SJCRH30 (cell line): Measurements from ENCODE around the gene ENO3. TPM values are rescaled to one million over a fixed set of nuclear protein-coding genes. Genes with fewer than 3 reads are reported as not detected.
A peak's percentile ranks its signal among the peaks of the same experiment; 100 is the strongest.

ENCODE experiments used
- DNase-seq, 2 experiments: peaks; one replicate each; pipeline ENCODE4 v3.0.0-alpha.2; 2015 to 2020
- H3K27ac ChIP-seq: fragments of 250-450 bp; sonication (Bioruptor Pico); 2 replicates; pipeline ENCODE4 v1.5.1; 2020; ENCODE audit warnings: mild to moderate bottlenecking, moderate library complexity
- H3K27me3 ChIP-seq: fragments of 250-450 bp; sonication (Bioruptor Pico); 2 replicates; pipeline ENCODE4 v1.5.1; 2020; ENCODE audit warnings: mild to moderate bottlenecking, moderate library complexity
- H3K36me3 ChIP-seq: fragments of 250-450 bp; sonication (Bioruptor Pico); 2 replicates; pipeline ENCODE4 v1.5.1; 2020; ENCODE audit warnings: mild to moderate bottlenecking, moderate library complexity
- H3K4me1 ChIP-seq: fragments of 250-450 bp; sonication (Bioruptor Pico); 2 replicates; pipeline ENCODE4 v1.5.1; 2020; ENCODE audit warnings: mild to moderate bottlenecking, moderate library complexity
- H3K4me3 ChIP-seq: fragments of 250-450 bp; sonication (Bioruptor Pico); 2 replicates; pipeline ENCODE4 v1.5.1; 2020; ENCODE audit warnings: mild to moderate bottlenecking, moderate library complexity
- H3K9me3 ChIP-seq: fragments of 250-450 bp; sonication (Bioruptor Pico); replicated peaks from 2 replicates; pipeline ENCODE4 v1.5.1; 2020; ENCODE audit warnings: mild to moderate bottlenecking, moderate library complexity
- total RNA-seq: library from RNA; depleted of rRNA; stranded (reverse); fragments of >200 nt; shearing (Covaris generic); gene quantifications from 2 replicates; pipeline ENCODE4 v1.2.3, GENCODE V29; 2014

Gene ENO3
- total RNA-seq, 1 experiment from 2014 or later: 129 TPM

DNA sequence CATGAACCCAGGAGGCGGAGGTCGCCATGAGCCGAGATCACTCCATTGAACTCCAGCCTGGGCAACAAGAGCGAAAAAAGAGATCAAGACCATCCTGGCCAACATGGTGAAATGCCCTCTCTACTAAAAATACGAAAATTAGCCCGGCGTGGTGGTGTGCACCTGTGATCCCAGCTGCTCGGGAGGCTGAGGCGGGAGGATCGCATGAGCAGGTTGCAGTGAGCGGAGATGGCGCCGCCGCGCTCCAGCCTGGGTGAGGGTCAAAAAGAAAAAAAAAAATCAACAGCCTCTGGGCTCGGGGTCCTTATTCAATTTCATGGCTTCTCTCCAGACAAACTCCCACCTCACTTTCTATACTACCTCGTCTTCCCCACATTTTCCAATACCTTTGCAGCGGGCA is 22.0 kb upstream of the ENO3 start:
- no peaks in the 10 kb centered on the region for H3K27me3 ChIP-seq
- H3K4me1 ChIP-seq: no peaks in the 10 kb centered on the region
- DNase-seq: no peak
- no peak overlapping the region for H3K27ac ChIP-seq
- no peaks in the 10 kb centered on the region for H3K36me3 ChIP-seq
- H3K4me3 ChIP-seq: no peak overlapping the region
- no peaks in the 10 kb centered on the region for H3K9me3 ChIP-seq

DNA sequence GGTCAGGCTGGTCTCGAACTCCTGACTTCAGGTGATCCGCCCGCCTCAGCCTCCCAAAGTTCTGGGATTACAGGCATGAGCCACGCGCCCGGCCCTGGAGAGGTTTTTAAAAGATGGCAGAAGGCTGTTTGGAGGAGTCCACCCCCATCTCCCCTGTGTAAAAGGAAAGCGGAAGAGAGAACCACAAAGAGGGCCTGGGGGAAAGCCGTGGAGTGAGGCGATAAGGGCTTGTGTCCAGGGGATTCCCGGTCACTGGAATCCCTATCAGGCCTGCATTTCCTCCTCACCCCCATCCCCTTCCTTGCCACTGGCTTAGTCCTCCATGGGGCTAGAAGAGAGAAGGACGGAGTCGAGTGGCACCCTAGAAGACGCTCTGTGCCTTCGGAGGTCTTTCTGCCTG is 19.0 kb upstream of the ENO3 start, which contains the start of gene GP1BA:
Gene GP1BA, plus strand, starts transcription at position 315 of the 400 bp plus-strand sequence. CDS start 328 bp downstream, outside the sequence.
- no peaks in the 10 kb centered on the region for H3K27me3 ChIP-seq
- no peaks in the 10 kb centered on the region for H3K36me3 ChIP-seq
- H3K4me3 ChIP-seq: no peak within 1 kb of the TSS
- DNase-seq: no peak
- H3K27ac ChIP-seq: no peak within 1 kb of the TSS
- no peaks in the 10 kb centered on the region for H3K9me3 ChIP-seq
- no peaks in the 10 kb centered on the region for H3K4me1 ChIP-seq

DNA sequence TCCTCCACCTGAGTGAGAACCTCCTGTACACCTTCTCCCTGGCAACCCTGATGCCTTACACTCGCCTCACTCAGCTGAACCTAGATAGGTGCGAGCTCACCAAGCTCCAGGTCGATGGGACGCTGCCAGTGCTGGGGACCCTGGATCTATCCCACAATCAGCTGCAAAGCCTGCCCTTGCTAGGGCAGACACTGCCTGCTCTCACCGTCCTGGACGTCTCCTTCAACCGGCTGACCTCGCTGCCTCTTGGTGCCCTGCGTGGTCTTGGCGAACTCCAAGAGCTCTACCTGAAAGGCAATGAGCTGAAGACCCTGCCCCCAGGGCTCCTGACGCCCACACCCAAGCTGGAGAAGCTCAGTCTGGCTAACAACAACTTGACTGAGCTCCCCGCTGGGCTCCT is 18.2 kb upstream of the ENO3 start:
- Histone ChIP-seq H3K9me3 (no peaks in the 10 kb centered on the region), H3K27ac (no peak overlapping the region), H3K36me3 (peaks cover 4% of the 10 kb centered on the region; the same call in 1 of the 2 replicates), H3K27me3 (no peaks in the 10 kb centered on the region), H3K4me3 (no peak overlapping the region), H3K4me1 (no peaks in the 10 kb centered on the region)
- no peak for DNase-seq

DNA sequence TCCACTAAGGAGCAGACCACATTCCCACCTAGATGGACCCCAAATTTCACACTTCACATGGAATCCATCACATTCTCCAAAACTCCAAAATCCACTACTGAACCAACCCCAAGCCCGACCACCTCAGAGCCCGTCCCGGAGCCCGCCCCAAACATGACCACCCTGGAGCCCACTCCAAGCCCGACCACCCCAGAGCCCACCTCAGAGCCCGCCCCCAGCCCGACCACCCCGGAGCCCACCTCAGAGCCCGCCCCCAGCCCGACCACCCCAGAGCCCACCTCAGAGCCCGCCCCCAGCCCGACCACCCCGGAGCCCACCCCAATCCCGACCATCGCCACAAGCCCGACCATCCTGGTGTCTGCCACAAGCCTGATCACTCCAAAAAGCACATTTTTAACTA is 17.3 kb upstream of the ENO3 start:
- H3K27me3 ChIP-seq: no peaks in the 10 kb centered on the region
- H3K9me3 ChIP-seq: no peaks in the 10 kb centered on the region
- no peak for DNase-seq
- no peak overlapping the region for H3K27ac ChIP-seq
- no peaks in the 10 kb centered on the region for H3K4me1 ChIP-seq
- no peak overlapping the region for H3K4me3 ChIP-seq
- peaks cover 4% of the 10 kb centered on the region; the same call in 1 of the 2 replicates for H3K36me3 ChIP-seq

DNA sequence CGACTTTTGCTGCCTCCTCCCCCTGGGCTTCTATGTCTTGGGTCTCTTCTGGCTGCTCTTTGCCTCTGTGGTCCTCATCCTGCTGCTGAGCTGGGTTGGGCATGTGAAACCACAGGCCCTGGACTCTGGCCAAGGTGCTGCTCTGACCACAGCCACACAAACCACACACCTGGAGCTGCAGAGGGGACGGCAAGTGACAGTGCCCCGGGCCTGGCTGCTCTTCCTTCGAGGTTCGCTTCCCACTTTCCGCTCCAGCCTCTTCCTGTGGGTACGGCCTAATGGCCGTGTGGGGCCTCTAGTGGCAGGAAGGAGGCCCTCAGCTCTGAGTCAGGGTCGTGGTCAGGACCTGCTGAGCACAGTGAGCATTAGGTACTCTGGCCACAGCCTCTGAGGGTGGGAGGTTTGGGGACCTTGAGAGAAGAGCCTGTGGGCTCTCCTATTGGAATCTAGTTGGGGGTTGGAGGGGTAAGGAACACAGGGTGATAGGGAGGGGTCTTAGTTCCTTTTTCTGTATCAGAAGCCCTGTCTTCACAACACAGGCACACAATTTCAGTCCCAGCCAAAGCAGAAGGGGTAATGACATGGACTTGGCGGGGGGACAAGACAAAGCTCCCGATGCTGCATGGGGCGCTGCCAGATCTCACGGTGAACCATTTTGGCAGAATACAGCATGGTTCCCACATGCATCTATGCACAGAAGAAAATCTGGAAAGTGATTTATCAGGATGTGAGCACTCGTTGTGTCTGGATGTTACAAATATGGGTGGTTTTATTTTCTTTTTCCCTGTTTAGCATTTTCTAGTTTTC is 16.5 kb upstream of the ENO3 start:
- no peaks in the 10 kb centered on the region for H3K4me1 ChIP-seq
- no peaks in the 10 kb centered on the region for H3K27me3 ChIP-seq
- no peak overlapping the region for H3K27ac ChIP-seq
- DNase-seq: peak; percentile 37 to 53
- H3K4me3 ChIP-seq: no peak overlapping the region
- H3K9me3 ChIP-seq: no peaks in the 10 kb centered on the region
- peaks cover 4% of the 10 kb centered on the region; the same call in 1 of the 2 replicates for H3K36me3 ChIP-seq

DNA sequence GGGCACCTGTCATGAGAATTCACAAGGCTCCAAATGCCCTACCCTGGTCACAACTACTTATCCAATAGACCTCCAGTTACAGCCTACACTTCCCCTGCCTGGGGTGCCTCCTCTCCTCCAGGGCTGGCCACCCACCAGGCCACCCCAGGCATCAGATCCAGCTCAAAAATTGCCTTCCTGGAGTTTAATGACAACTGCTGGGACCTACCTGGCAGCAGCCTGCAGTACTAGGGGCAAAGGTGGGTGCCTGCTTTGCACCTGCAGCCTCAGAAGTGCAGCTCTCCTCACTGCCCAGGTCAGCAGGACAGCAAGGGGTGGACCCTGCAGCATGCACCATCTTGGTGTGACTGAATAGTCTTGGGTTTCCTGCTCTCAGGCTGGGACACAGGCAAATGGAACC is 15.3 kb upstream of the ENO3 start:
- DNase-seq: no peak
- Histone ChIP-seq H3K9me3 (no peaks in the 10 kb centered on the region), H3K36me3 (peaks cover 4% of the 10 kb centered on the region; the same call in 1 of the 2 replicates), H3K4me1 (no peaks in the 10 kb centered on the region), H3K27ac (no peak overlapping the region), H3K4me3 (no peak overlapping the region), H3K27me3 (no peaks in the 10 kb centered on the region)

DNA sequence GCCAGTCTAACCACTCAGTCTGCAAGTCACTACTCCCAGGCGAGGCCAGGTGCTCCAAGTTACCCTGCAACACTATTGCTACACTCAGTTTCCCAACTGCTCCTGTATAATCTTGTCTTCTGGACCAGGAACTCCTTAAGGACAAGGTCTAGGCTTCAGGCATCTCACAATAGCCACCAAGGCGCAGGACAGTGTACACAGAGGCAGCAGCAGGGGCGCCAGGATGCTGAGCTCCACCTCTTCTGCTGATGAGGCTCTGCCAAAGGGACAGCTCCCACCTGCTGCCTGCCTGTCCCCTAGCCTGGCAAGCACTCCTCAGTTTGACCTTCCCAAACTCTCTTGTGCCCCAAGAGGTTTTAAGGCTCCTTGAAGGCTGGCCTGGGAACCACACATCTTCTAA is 14.5 kb upstream of the ENO3 start:
- DNase-seq: no peak
- H3K27ac ChIP-seq: no peak overlapping the region
- no peaks in the 10 kb centered on the region; the same call in 1 of the 2 replicates for H3K4me1 ChIP-seq
- no peaks in the 10 kb centered on the region for H3K9me3 ChIP-seq
- no peaks in the 10 kb centered on the region for H3K27me3 ChIP-seq
- H3K4me3 ChIP-seq: no peak overlapping the region
- H3K36me3 ChIP-seq: peaks cover 4% of the 10 kb centered on the region; the same call in 1 of the 2 replicates

DNA sequence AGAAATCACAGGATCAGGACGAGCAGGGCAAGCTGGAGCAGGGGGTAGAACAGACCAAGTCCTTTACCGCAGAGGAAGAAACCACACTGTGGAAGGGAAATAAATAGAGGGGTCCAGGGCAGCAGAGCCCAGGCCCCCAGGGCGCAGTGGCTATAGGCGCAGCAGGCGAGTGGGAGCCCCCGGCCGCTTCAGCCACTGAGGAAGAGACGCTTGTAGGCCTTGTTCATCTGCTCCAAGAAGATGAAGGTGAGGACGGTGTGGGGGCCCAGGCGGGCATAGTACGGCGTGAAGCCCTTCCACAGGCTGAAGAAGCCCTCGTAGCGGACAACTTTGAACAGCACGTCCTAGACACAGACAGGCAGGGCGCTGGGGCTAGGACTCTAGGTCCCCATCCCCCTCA is 13.4 kb upstream of the ENO3 start:
- Histone ChIP-seq H3K4me3 (no peak overlapping the region), H3K27me3 (no peaks in the 10 kb centered on the region), H3K9me3 (no peaks in the 10 kb centered on the region), H3K36me3 (peaks cover 4% of the 10 kb centered on the region; the same call in 1 of the 2 replicates), H3K4me1 (no peaks in the 10 kb centered on the region; the same call in 1 of the 2 replicates), H3K27ac (no peak overlapping the region)
- no peak for DNase-seq

DNA sequence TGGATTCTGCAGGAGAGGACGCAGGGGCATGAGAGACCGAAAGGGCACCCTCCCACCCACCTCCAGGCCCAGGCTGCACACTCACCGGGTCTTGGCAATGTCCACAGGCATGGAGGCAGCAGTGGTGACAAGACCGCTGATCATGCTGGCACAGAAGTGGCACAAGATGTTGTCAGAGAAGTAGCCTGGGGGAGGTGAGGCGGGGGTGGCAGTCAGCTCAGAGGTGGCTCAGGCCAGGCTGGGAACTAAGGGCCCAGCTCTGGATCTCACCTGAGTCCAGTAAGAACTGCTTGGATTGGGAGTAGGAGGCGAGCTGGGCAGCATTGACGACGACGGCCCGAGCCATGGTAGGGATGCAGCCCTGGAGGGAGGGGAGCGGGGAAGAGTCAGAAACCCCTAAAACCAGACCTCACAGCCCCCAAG is 12.8 kb upstream of the ENO3 start:
- Histone ChIP-seq H3K4me1 (no peaks in the 10 kb centered on the region; the same call in 1 of the 2 replicates), H3K36me3 (peaks cover 4% of the 10 kb centered on the region; the same call in 1 of the 2 replicates), H3K27me3 (no peaks in the 10 kb centered on the region), H3K27ac (no peak overlapping the region), H3K4me3 (no peak overlapping the region), H3K9me3 (no peaks in the 10 kb centered on the region)
- no peak for DNase-seq

DNA sequence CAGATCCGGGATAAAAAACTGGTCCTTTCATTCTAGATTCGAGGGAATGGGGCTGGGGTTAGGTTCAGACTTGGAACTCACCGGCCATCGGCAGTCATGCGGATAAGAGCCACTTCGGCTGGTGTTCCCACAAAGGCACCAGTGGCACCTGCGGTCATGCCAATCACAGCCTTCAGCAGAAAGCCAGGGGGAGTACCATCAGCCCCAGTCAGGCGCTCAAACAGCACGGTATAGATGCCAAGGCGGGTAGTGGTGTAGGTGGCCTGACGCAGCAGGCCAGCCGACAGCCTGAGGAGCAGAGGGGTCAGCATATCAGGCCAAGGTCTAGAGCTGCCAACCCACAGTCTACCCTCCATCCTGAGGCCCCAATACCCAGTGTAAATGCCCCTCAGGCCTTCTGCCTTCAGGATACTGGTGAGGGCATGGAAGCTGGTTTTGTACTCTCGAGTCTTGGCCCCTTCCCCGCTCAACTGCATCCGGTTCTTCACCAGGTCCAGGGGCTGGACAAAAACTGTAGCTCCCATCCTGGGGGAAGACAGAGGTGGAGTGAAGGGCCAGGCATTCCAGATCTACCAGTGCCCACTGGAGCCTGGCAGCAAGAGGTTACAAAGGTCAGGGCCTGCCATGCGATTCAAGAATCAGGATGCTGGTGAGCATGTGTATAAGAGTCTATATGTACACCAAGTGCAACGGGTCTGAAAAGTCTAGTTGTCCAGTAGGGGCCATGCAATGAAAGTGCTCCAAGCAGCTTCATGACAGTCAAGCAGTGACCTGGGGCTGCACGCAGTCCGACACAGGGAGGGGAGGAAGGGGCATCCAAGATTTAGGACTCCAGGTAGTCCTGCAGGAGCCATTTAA is 12.0 kb upstream of the ENO3 start:
- Histone ChIP-seq H3K4me1 (no peaks in the 10 kb centered on the region; the same call in 1 of the 2 replicates), H3K9me3 (no peaks in the 10 kb centered on the region), H3K27me3 (no peaks in the 10 kb centered on the region), H3K36me3 (peaks cover 7% of the 10 kb centered on the region), H3K4me3 (peak overlapping the region; percentile 67), H3K27ac (peak overlapping the region; percentile 90)
- no peak for DNase-seq

DNA sequence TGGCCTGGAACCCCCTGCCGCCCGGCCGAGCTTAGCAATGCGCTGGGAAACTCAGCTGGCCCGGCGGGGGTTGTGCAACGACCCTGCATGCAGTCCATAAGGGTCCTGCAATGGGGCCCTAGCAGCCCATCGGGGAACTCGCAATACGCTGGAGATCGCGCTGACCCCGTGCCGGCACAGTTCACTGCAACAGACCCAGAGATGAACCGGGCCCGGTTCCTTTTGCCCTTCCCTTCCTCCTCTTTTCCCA is 11.4 kb upstream of the ENO3 start:
- peak overlapping the region; percentile 90 for H3K27ac ChIP-seq
- H3K9me3 ChIP-seq: no peaks in the 10 kb centered on the region
- H3K4me1 ChIP-seq: no peaks in the 10 kb centered on the region; the same call in 1 of the 2 replicates
- peak overlapping the region; percentile 67 for H3K4me3 ChIP-seq
- DNase-seq: no peak
- H3K36me3 ChIP-seq: peaks cover 12% of the 10 kb centered on the region
- no peaks in the 10 kb centered on the region for H3K27me3 ChIP-seq

DNA sequence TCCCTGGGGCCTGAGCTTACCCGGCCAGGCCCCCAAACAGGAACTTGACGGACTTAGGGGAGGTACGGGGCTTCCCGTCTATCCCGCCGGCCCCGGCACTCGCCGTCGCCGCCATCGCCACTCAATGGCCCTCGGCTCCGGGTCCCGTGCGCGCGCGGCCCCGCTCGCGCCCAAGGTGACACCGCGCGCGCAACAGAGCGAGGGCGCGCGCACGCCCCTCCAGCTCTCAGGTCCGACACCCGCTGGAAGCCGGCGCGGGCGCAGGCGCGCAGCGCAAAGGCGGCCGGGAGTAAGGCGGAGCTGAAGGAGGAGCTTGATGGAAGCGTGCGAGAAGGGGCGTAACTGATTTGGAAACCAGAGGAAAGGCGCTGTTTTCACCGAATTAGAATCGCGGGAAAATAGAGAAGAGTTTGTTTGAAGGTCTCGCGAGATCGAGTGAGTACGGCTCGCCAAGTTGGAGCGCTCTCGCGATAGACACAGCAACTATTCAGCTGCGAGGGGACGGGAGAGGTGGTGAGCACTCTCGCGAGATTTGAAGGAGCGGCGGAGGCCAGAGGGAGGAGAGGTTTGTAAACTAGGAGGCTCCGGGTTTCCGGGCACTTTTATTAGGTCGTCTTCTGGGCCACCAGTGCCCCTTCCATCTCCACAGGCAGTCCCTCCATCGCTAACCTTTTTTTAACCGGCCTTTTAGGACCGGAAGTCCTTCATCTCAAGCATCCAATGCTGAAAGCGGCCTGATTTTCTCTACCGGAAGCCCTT is 10.9 kb upstream of the ENO3 start, which contains the start of the genes RNF167 and SLC25A11:
Gene RNF167, plus strand, starts transcription at position 473 of the 759 bp plus-strand sequence. CDS start 642 bp downstream, outside the sequence.
Gene SLC25A11, minus strand, starts transcription at position 251 of the 759 bp plus-strand sequence. Its CDS starts 136 bp downstream, at position 115.
- peaks cover 17% of the 10 kb centered on the region for H3K36me3 ChIP-seq
- H3K4me3 ChIP-seq: peak within 1 kb of the TSS; percentile 67
- H3K4me1 ChIP-seq: peaks cover 4% of the 10 kb centered on the region
- peak within 1 kb of the TSS; percentile 90 for H3K27ac ChIP-seq
- H3K9me3 ChIP-seq: no peaks in the 10 kb centered on the region
- no peaks in the 10 kb centered on the region for H3K27me3 ChIP-seq
- DNase-seq: peak; percentile 95 to 97

DNA sequence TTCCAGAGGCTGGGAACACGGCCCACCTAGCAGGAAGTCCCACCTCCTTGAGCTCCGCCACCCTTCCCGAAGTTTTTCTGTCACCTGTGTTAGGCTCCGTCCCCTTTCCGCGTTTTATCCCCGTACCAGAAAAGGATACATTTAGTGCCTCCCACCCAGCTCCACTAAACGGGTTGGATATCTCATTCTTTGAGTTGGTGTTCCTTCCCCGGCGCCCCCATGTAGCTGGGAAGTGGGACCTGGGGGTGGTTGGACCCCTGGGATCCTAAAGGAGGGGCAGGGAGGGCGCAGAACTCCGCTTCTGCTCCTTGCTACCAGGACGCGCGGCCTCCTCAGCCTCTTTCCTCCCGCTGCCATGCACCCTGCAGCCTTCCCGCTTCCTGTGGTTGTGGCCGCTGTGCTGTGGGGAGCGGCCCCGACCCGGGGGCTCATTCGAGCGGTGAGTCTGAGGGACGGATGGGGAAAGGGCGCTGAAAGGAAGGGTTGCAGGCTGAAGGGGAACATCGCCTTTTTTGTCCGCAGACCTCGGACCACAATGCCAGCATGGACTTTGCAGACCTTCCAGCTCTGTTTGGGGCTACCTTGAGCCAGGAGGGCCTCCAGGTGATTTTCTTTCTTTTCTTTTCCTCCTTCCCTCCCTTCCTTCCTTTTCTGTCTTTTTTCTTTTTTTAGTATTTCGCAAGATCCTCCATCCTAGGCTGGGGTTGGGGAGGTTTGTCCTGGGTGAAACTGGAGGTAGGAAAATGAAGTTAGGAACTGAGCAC is 10.2 kb upstream of the ENO3 start:
- Histone ChIP-seq H3K36me3 (peaks cover 24% of the 10 kb centered on the region), H3K27ac (peak overlapping the region; percentile 90), H3K9me3 (no peaks in the 10 kb centered on the region), H3K4me3 (peak overlapping the region; percentile 67), H3K27me3 (no peaks in the 10 kb centered on the region), H3K4me1 (peaks cover 12% of the 10 kb centered on the region)
- peak in 1 of 2 experiments; percentile 81 for DNase-seq

DNA sequence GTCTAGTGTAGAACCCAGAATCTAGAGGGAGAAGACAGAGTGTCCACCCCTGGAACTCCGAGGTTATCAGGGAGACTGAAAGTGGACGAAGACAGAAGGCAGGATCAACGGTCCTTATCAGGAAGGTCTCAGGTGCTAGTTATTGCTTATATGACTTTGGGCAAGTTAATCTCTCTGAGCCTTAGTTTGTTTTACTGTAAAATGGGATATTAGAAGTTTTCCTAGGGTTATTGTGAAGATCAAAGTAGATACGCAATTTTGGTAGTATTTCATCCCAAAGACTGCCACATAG is 9.7 kb upstream of the ENO3 start:
- Histone ChIP-seq H3K4me1 (peaks cover 12% of the 10 kb centered on the region), H3K9me3 (no peaks in the 10 kb centered on the region), H3K27ac (peak overlapping the region; percentile 90; the same call in 1 of the 2 replicates), H3K27me3 (no peaks in the 10 kb centered on the region), H3K36me3 (peaks cover 27% of the 10 kb centered on the region), H3K4me3 (peak overlapping the region; percentile 67)
- no peak for DNase-seq
